SK-N-SH (cell line): ENCODE measurements around the gene OPTC. TPM values are rescaled to one million over a fixed set of nuclear protein-coding genes. Genes with fewer than 3 reads are reported as not detected.

Experiments
- CTCF ChIA-PET: fragments of 300-600, 350-600 bp; formaldehyde crosslinking; extraction: SDS; loops from one replicate; lab custom pipeline; 2021; lab: Yijun Ruan, JAX
- POLR2A ChIA-PET: fragments of 350-600 bp; sonication (Branson Sonifier 250); formaldehyde crosslinking; extraction: SDS; loops from one replicate; lab custom pipeline; 2020; ENCODE audit warnings: antibody characterized with exemption, inconsistent platforms; lab: Yijun Ruan, JAX
- DNase-seq: peaks from one replicate; pipeline ENCODE4 v3.0.0; 2012
- H2AFZ ChIP-seq: fragments of 200-600 bp; sonication (generic); 2 replicates; pipeline ENCODE4 v1.8.1; 2016; ENCODE audit warnings: antibody characterized with exemption, mild to moderate bottlenecking, low read depth
- H3F3A ChIP-seq: fragments of 200-600 bp; sonication (generic); replicated peaks from 2 replicates; pipeline ENCODE3; 2016; ENCODE audit warnings: antibody characterized with exemption, mild to moderate bottlenecking; ENCODE audit not compliant: insufficient read depth
- H3K27ac ChIP-seq, 2 experiments: fragments of 200-500 bp in 1 of 2; fragments of 200-600 bp in 1 of 2; sonication (Bioruptor generic) in 1 of 2; sonication (generic), shearing (Covaris generic) in 1 of 2; 2 replicates each; pipeline versions ENCODE4 v1.5.1 to v1.6.1; 2014 to 2016; ENCODE audit warnings: low read depth in 2 of 2, inconsistent platforms in 1 of 2, low read length in 1 of 2, mild to moderate bottlenecking in 1 of 2, mixed read lengths in 1 of 2
- H3K27me3 ChIP-seq: fragments of 200-600 bp; sonication (generic), shearing (Covaris generic); 2 replicates; pipeline ENCODE4 v1.6.1; 2016; ENCODE audit warnings: mixed run types; ENCODE audit not compliant: insufficient read depth
- H3K36me3 ChIP-seq, 2 experiments: fragments of 200-500 bp in 1 of 2; fragments of 200-600 bp in 1 of 2; sonication (Bioruptor generic) in 1 of 2; sonication (generic) in 1 of 2; replicated peaks in 1 of 2; 2 replicates each; pipeline versions ENCODE3 to v1.5.1; 2014 to 2016; ENCODE audit warnings: low read length in 1 of 2, mild to moderate bottlenecking in 1 of 2; ENCODE audit not compliant: insufficient read depth in 2 of 2, control insufficient read depth in 1 of 2
- H3K4me1 ChIP-seq, 2 experiments: fragments of 200-500 bp in 1 of 2; fragments of 200-600 bp in 1 of 2; sonication (Bioruptor generic) in 1 of 2; sonication (generic), shearing (Covaris generic) in 1 of 2; 2 replicates each; pipeline versions ENCODE4 v1.5.1 to v1.6.1; 2014 to 2016; ENCODE audit warnings: low read depth in 1 of 2, low read length in 1 of 2, mixed run types in 1 of 2; ENCODE audit not compliant: insufficient read depth in 2 of 2, control insufficient read depth in 1 of 2
- H3K4me2 ChIP-seq: fragments of 200-600 bp; sonication (generic), shearing (Covaris generic); 2 replicates; pipeline ENCODE4 v1.6.1; 2017; ENCODE audit warnings: mixed run types
- H3K4me3 ChIP-seq, 2 experiments: fragments of 200-500 bp in 1 of 2; fragments of 200-600 bp in 1 of 2; sonication (Bioruptor generic) in 1 of 2; sonication (generic), shearing (Covaris generic) in 1 of 2; 2 replicates each; pipeline versions ENCODE4 v1.5.1 to v1.8.1; 2014 to 2016; ENCODE audit warnings: low read depth in 2 of 2, inconsistent platforms in 1 of 2, low read length in 1 of 2, mild to moderate bottlenecking in 1 of 2, mixed read lengths in 1 of 2, moderate library complexity in 1 of 2
- H3K79me2 ChIP-seq: fragments of 200-600 bp; sonication (generic); 2 replicates; pipeline ENCODE4 v1.8.1; 2017; ENCODE audit warnings: mild to moderate bottlenecking; ENCODE audit not compliant: insufficient read depth
- H3K9ac ChIP-seq: fragments of 200-600 bp; sonication (generic); 2 replicates; pipeline ENCODE4 v1.6.1; 2017; ENCODE audit warnings: mixed run types
- H3K9me2 ChIP-seq: fragments of 200-600 bp; sonication (generic); 2 replicates; pipeline ENCODE4 v1.6.1; 2017; ENCODE audit warnings: mixed run types
- H3K9me3 ChIP-seq: fragments of 200-600 bp; sonication (generic); 2 replicates; pipeline ENCODE4 v1.6.1; 2017; ENCODE audit warnings: mixed run types, mild to moderate bottlenecking, moderate library complexity
- H4K20me1 ChIP-seq: fragments of 200-600 bp; sonication (generic); 2 replicates; pipeline ENCODE4 v1.6.1; 2017; ENCODE audit warnings: mild to moderate bottlenecking, mixed run types; ENCODE audit not compliant: insufficient read depth
- CHD2 ChIP-seq: fragments of 150-350 bp; IDR thresholded peaks from 2 replicates; pipeline ENCODE4 v1.6.1; 2018; ENCODE audit warnings: low read length; ENCODE audit not compliant: partially characterized antibody
- CTCF ChIP-seq: fragments of 200-600 bp; sonication (generic); IDR thresholded peaks from 2 replicates; pipeline ENCODE4 v1.6.1; 2017; ENCODE audit warnings: antibody characterized with exemption, mild to moderate bottlenecking, moderate library complexity
- EP300 ChIP-seq, 2 experiments: IDR thresholded peaks; 2 replicates each; pipeline versions ENCODE4 v1.4.0 to v1.6.1; 2012; ENCODE audit warnings: borderline replicate concordance in 1 of 2, low read depth in 1 of 2, low read length in 1 of 2
- FOSL2 ChIP-seq: IDR thresholded peaks from 2 replicates; pipeline ENCODE4 v1.4.0; 2012; ENCODE audit warnings: low read depth, mild to moderate bottlenecking, moderate library complexity, borderline replicate concordance
- FOXJ3 ChIP-seq: sonication (generic); formaldehyde crosslinking; IDR thresholded peaks from 2 replicates; pipeline ENCODE4 v1.5.1; 2020; ENCODE audit warnings: mild to moderate bottlenecking, missing genetic modification reagents
- GATA2 ChIP-seq: sonication (generic); formaldehyde crosslinking; IDR thresholded peaks from 2 replicates; pipeline ENCODE4 v1.5.0; 2020; ENCODE audit warnings: mild to moderate bottlenecking, missing genetic modification reagents
- IRF3 ChIP-seq: fragments of 150-350 bp; IDR thresholded peaks from 2 replicates; pipeline ENCODE4 v1.6.1; 2016; ENCODE audit warnings: mild to moderate bottlenecking, low read depth, low read length
- JUND ChIP-seq: IDR thresholded peaks from 2 replicates; pipeline ENCODE4 v1.4.0; 2012
- MAX ChIP-seq: IDR thresholded peaks from 2 replicates; pipeline ENCODE4 v1.4.0; 2012; ENCODE audit warnings: low read depth
- MEF2A ChIP-seq: IDR thresholded peaks from 2 replicates; pipeline ENCODE4 v1.4.0; 2012; ENCODE audit warnings: low read depth, borderline replicate concordance
- MXI1 ChIP-seq: IDR thresholded peaks from 2 replicates; pipeline ENCODE4 v1.6.1; 2012; ENCODE audit warnings: mild to moderate bottlenecking, low read depth, low read length, improper control_type of control experiment
- NFIC ChIP-seq: IDR thresholded peaks from 2 replicates; pipeline ENCODE4 v1.4.0; 2012; ENCODE audit warnings: borderline replicate concordance
- PBX3 ChIP-seq: IDR thresholded peaks from 2 replicates; pipeline ENCODE4; 2012
- POLR2AphosphoS5 ChIP-seq: IDR thresholded peaks from 2 replicates; pipeline ENCODE4 v1.6.1; 2012; ENCODE audit warnings: low read depth, low read length
- RAD21 ChIP-seq: IDR thresholded peaks from 2 replicates; pipeline ENCODE4 v1.6.1; 2012; ENCODE audit warnings: mild to moderate bottlenecking, low read length
- REST ChIP-seq: IDR thresholded peaks from 2 replicates; pipeline ENCODE4 v1.6.1; 2012; ENCODE audit warnings: mild to moderate bottlenecking, low read depth, low read length, moderate library complexity
- RFX5 ChIP-seq: IDR thresholded peaks from 2 replicates; pipeline ENCODE4 v1.6.1; 2012; ENCODE audit warnings: mild to moderate bottlenecking, improper control_type of control experiment, low read length
- RXRA ChIP-seq: IDR thresholded peaks from 2 replicates; pipeline ENCODE4 v1.4.0; 2012; ENCODE audit warnings: low read depth, mild to moderate bottlenecking, borderline replicate concordance
- SIN3A ChIP-seq: IDR thresholded peaks from 2 replicates; pipeline ENCODE4 v1.6.1; 2012; ENCODE audit warnings: low read depth, mild to moderate bottlenecking, low read length, moderate library complexity, borderline replicate concordance
- SMC3 ChIP-seq: IDR thresholded peaks from 2 replicates; pipeline ENCODE4 v1.6.1; 2012; ENCODE audit warnings: low read depth, low read length, improper control_type of control experiment
- TAF1 ChIP-seq: IDR thresholded peaks from 2 replicates; pipeline ENCODE4 v1.6.1; 2012; ENCODE audit warnings: low read depth, mild to moderate bottlenecking, low read length, moderate library complexity, borderline replicate concordance
- TCF12 ChIP-seq: IDR thresholded peaks from 2 replicates; pipeline ENCODE4 v1.4.0; 2012
- TEAD4 ChIP-seq: IDR thresholded peaks from 2 replicates; pipeline ENCODE4 v1.4.0; 2012; ENCODE audit warnings: mild to moderate bottlenecking, borderline replicate concordance; ENCODE audit not compliant: insufficient read depth
- WGBS: methylation state at CpG from one replicate; pipeline ENCODE4 v1.1.6; 2017; ENCODE audit warnings: low lambda C conversion rate; 5-methylcytosine and 5-hydroxymethylcytosine counted together
- polyA plus RNA-seq, 3 experiments: library from polyadenylated mRNA; depleted of rRNA; stranded (reverse); fragments of >200 nt; gene quantifications; 2 replicates each; pipeline ENCODE4 v1.2.3, GENCODE V29; 2012

The OPTC gene
- polyA plus RNA-seq, 1 of the 3 experiments (the other 2 are of a cell fraction): not detected

GRCh38 chr1:203506858-203507626 is 13.1 kb downstream of the OPTC start:
- CTCF ChIA-PET: interaction anchor here (0.7 to 11.2 kb wide), 12 partner anchors 10 to 195 kb away, joined by 3 to 222 read pairs (median 5); partner anchors contain the start of genes ATP2B4 and OPTC
- Histone ChIP-seq H3F3A (peaks cover 5% of the 10 kb centered on the region), H3K27ac (peak overlapping the region; percentile 60 to 63)

More at GRCh38 chr1:203506858-203507626, 13.1 kb downstream of the OPTC start:
- no peaks in the 10 kb centered on the region for H3K36me3 ChIP-seq
- POLR2A ChIA-PET: interaction anchor here (0.5 to 1.9 kb wide), 2 partner anchors 49 to 451 kb away, joined by 4 to 5 read pairs; no protein-coding TSS in a partner anchor
- H3K9me3 ChIP-seq: no peaks in the 10 kb centered on the region
- peak overlapping the region; percentile 6; the same call in 1 of the 2 replicates for H3K9ac ChIP-seq
- DNase-seq: peak; percentile 56
- no peak overlapping the region for H3K4me3 ChIP-seq
- 68% methylated on average over 6 of the region's 6 CpGs for WGBS
- no peaks in the 10 kb centered on the region for H3K79me2 ChIP-seq
- peak overlapping the region; percentile 61; the same call in 1 of the 2 replicates for H2AFZ ChIP-seq
- H3K4me1 ChIP-seq: peaks cover 25 to 32% of the 10 kb centered on the region in 2 experiments
- H4K20me1 ChIP-seq: no peaks in the 10 kb centered on the region
- no peak overlapping the region for H3K4me2 ChIP-seq
- no peaks in the 10 kb centered on the region for H3K9me2 ChIP-seq
- TF ChIP-seq SIN3A (no peak), TEAD4 (no peak), PBX3 (peak; percentile 55), CHD2 (no peak), CTCF (no peak), RAD21 (no peak), JUND (no peak), MXI1 (no peak), REST (no peak), MEF2A (no peak), TAF1 (no peak), FOSL2 (no peak), POLR2AphosphoS5 (peak; percentile 24; the same call in 1 of the 2 replicates), RXRA (peak; percentile 69; the same call in 1 of the 2 replicates), SMC3 (peak; percentile 14; the same call in 1 of the 2 replicates), FOXJ3 (no peak), GATA2 (CRISPR knock-in tag) (no peak), TCF12 (peak; percentile 78), EP300 (IDR thresholded peaks at IDR 0.05; ENCODE audit: borderline replicate concordance in 1 of 2, low read depth in 1 of 2, low read length in 1 of 2) (0 out of 4 replicates have a peak, but pooled peaks of 1 of the 2 experiments have one; percentile 39), NFIC (peak; percentile 76), MAX (0 out of 2 replicates have a peak, but pooled peaks have one; percentile 24), IRF3 (no peak), RFX5 (no peak)
- TF ChIP-seq, all 33 proteins: peak for 8
- no peaks in the 10 kb centered on the region for H3K27me3 ChIP-seq
